AG09319 (cell line): Measurements from ENCODE around the gene CTNNA3.

Experiments used
- DNase-seq: peaks from one replicate; pipeline ENCODE4 v3.0.0-alpha.2; 2010; ENCODE audit warnings: low read depth; ENCODE audit errors: extremely low read depth
- CTCF ChIP-seq: IDR thresholded peaks from 2 replicates; pipeline ENCODE4 v1.5.1; 2011; ENCODE audit warnings: low read depth, mild to moderate bottlenecking, inconsistent platforms, low read length, moderate library complexity

Gene CTNNA3

GRCh38 chr10:66833861-66834260, 862.1 kb downstream of the CTNNA3 start:
- TF ChIP-seq CTCF, result no peak

GRCh38 chr10:66832781-66833422, 863.1 kb downstream of the CTNNA3 start:
- no peak for DNase-seq
- no peak for TF ChIP-seq CTCF

More at GRCh38 chr10:66833861-66834260, 862.1 kb downstream of the CTNNA3 start:
- DNase-seq, result no peak

GRCh38 chr10:66828957-66829356, 867.0 kb downstream of the CTNNA3 start:
- no peak for TF ChIP-seq CTCF
- DNase-seq, result no peak

- TF ChIP-seq CTCF, result no peak
- DNase-seq, result no peak
Observed at GRCh38 chr10:66827353-66827752, 868.6 kb downstream of the CTNNA3 start.

- no peak for DNase-seq
- no peak for TF ChIP-seq CTCF
Observed at GRCh38 chr10:66823301-66823700, 872.7 kb downstream of the CTNNA3 start.

GRCh38 chr10:66822801-66823200, 873.2 kb downstream of the CTNNA3 start:
- no peak for TF ChIP-seq CTCF
- DNase-seq, result no peak

- TF ChIP-seq CTCF, result no peak
- no peak for DNase-seq
Observed at GRCh38 chr10:66819691-66820090, 876.3 kb downstream of the CTNNA3 start.
